ENCODE results near the gene KIAA1755. TPM values are rescaled to one million over a fixed set of nuclear protein-coding genes. Genes with fewer than 3 reads are reported as not detected.

The KIAA1755 gene
- total and polyA plus RNA-seq, 9 of the 15 experiments (the other 6 are each of a cell fraction or from before 2014, with no cell fraction given): not detected

DNA sequence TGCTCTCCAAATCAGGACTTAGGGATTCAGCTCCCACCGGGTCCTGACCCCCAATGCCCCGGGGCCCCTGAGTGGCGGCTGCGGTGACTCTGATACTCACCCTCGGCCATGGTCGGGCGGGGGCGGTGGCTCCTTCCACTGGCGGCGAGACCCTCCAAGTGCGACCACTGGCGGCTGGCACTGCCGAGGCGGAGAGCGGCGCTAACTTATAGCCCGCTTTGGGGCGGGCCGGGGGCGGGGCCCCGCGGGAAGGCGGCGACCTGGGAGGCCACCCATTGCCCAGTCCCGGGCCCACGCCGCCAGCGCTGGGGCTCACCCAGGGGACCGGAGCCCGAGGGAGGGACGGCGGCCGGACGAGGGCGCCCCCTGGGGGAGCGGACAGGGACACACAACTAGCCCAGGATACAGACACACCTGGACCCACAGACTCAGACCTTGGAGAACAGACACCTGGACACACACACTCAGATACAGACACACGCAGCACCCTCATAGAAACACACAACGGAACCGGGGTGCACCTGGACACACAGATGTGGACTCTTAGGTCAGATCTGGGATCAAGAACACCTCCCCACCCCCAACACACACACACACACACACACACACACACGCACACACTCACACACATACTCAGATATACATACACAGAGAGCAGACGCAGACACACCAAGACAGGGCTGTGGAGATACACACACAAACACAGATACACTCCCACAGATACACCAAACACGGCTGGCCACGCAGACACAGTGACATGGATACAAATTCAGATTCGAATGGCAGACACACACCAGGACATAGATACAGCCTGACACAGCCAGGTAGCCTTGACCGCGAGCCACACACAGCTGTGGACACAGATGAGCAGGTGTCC, 95.2 kb downstream of the KIAA1755 start, which contains the start of gene TGM2 (continued):
- TF ChIP-seq ZBTB2 (IDR thresholded peaks at IDR 0.05) (peak; percentile 49; the same call in 1 of the 2 replicates), CCAR2 (IDR thresholded peaks at IDR 0.05; ENCODE audit: low read depth, low read length) (no peak), MCM3 (IDR thresholded peaks at IDR 0.05) (peak; percentile 98), CHCHD3 (CRISPR knock-in tag; IDR thresholded peaks at IDR 0.05) (no peak), KAT8 (IDR thresholded peaks at IDR 0.05; ENCODE audit: low read depth) (no peak), ARID1B (IDR thresholded peaks at IDR 0.05) (peak; percentile 65), EZH2 (IDR thresholded peaks at IDR 0.05; ENCODE audit: borderline replicate concordance, low read depth, low read length) (no peak), ZNF444 (CRISPR knock-in tag; IDR thresholded peaks at IDR 0.05) (no peak), ZNF282 (CRISPR knock-in tag; IDR thresholded peaks at IDR 0.05) (no peak), RERE (CRISPR knock-in tag; IDR thresholded peaks at IDR 0.05; ENCODE audit: borderline replicate concordance) (no peak), ZNF740 (CRISPR knock-in tag; IDR thresholded peaks at IDR 0.05) (peak; percentile 30; the same call in 1 of the 2 replicates), ZNF740 (tag; IDR thresholded peaks at IDR 0.05) (no peak)
- TF ChIP-seq, protein P1, sequence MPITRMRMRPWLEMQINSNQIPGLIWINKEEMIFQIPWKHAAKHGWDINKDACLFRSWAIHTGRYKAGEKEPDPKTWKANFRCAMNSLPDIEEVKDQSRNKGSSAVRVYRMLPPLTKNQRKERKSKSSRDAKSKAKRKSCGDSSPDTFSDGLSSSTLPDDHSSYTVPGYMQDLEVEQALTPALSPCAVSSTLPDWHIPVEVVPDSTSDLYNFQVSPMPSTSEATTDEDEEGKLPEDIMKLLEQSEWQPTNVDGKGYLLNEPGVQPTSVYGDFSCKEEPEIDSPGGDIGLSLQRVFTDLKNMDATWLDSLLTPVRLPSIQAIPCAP (CRISPR knock-in tag; IDR thresholded peaks at IDR 0.05; ENCODE audit: borderline replicate concordance): no peak
- TF ChIP-seq, protein P2, sequence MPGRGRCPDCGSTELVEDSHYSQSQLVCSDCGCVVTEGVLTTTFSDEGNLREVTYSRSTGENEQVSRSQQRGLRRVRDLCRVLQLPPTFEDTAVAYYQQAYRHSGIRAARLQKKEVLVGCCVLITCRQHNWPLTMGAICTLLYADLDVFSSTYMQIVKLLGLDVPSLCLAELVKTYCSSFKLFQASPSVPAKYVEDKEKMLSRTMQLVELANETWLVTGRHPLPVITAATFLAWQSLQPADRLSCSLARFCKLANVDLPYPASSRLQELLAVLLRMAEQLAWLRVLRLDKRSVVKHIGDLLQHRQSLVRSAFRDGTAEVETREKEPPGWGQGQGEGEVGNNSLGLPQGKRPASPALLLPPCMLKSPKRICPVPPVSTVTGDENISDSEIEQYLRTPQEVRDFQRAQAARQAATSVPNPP (IDR thresholded peaks at IDR 0.05; ENCODE audit: borderline replicate concordance, insufficient read depth, insufficient read length): no peak
- TF ChIP-seq, protein P3, sequence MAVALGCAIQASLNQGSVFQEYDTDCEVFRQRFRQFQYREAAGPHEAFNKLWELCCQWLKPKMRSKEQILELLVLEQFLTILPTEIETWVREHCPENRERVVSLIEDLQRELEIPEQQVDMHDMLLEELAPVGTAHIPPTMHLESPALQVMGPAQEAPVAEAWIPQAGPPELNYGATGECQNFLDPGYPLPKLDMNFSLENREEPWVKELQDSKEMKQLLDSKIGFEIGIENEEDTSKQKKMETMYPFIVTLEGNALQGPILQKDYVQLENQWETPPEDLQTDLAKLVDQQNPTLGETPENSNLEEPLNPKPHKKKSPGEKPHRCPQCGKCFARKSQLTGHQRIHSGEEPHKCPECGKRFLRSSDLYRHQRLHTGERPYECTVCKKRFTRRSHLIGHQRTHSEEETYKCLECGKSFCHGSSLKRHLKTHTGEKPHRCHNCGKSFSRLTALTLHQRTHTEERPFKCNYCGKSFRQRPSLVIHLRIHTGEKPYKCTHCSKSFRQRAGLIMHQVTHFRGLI (CRISPR knock-in tag; IDR thresholded peaks at IDR 0.05): no peak

All from K562 (cell line).